OCI-LY7 (cell line): Measurements from ENCODE around the gene ITGB8.

Experiments
- CTCF ChIP-seq: fragments of 200-600 bp; sonication (generic); conservative IDR thresholded peaks from 2 replicates; pipeline ENCODE4 v1.5.1; 2014; ENCODE audit warnings: mild to moderate bottlenecking, antibody characterized with exemption, low read length, moderate library complexity, mixed read lengths
- EZH2phosphoT487 ChIP-seq: fragments of 200-600 bp; sonication (generic); IDR thresholded peaks from 2 replicates; pipeline ENCODE4 v1.6.1; 2018; ENCODE audit warnings: low read depth, borderline replicate concordance, mild to moderate bottlenecking, mixed run types, antibody characterized with exemption, low read length, moderate library complexity, mixed read lengths

- TF ChIP-seq CTCF (no peak), EZH2phosphoT487 (no peak)
Measured at GRCh38 chr7:20284003-20284770, 46.5 kb upstream of the ITGB8 start.
